ENCODE measurements around the gene ZNF618. TPM values are rescaled to one million over a fixed set of nuclear protein-coding genes. Genes with fewer than 3 reads are reported as not detected.
"Not testable (repeated sequence)": the region's sequence is repeated elsewhere in the genome, so short reads cannot be mapped to it uniquely, and the experiment has no call there.

ZNF618 gene
- total RNA-seq, 2 donors from 2014 or later = 4.0 to 4.1 TPM

DNA sequence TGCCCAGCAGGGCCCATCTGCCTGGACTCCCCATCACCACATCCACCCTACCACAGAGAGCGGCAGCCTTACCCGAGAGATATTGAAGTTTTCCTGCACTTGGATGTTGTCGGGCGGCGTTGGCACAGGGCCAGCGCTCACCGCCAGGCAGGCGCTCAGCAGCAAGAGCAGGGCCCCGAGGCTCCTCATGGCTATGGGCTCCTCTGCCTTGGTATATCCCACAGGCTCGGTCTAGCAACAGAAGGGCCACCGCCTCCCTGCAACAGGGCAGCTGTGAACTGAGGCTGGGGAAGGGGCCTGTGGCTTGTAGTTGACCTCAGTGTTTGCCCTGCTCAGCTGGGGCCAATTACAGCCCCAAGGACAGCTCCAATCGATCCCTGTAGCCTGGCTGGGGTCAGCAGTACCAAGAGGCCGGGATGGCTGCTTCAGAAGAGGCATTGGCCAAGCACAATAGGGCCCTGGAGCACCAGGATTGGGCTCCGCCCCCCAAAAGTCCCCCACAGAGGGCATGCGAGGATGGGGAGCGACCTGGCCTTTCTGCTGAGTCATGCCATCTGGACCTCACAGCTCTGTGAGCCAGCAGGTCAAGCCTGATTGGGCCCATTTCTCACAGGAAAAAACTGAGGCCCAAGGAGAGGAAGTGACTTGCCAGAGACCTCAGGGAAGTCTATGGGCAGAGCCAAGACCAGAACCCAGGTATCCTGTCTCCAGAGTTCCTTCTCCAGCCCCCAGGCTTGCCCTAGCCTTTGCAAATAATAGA is 202.1 kb downstream of the ZNF618 start, which contains the start of gene AMBP:
AMBP (minus strand) TSS at position 280 of the 760 bp plus-strand sequence; CDS start at position 189, 91 bp downstream.
- DNase-seq = no peak
- no peak for ATAC-seq
- intact Hi-C loops (cut with DNase I) = no loop called here

DNA sequence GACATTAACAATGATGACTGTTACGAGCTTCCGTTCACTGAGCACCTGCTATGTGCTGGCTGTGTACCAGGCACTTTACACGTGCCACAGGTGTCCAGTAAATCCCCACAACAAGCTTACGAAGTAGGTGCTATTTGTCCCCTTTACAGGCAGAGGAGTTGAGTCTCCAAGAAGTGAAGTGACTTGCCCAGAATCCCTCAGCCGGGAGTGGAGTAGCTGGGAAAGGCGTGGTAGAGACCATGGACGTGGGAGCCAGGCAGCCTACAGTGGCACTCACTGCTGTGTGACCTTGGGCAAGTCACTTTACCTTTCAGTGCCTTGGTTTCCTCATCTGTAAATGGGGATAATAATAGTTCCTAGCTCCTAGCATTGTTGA is 202.7 kb downstream of the ZNF618 start:
- DNase-seq (no peak), ATAC-seq (no peak)
- intact Hi-C loops (cut with DNase I) = no loop called here

DNA sequence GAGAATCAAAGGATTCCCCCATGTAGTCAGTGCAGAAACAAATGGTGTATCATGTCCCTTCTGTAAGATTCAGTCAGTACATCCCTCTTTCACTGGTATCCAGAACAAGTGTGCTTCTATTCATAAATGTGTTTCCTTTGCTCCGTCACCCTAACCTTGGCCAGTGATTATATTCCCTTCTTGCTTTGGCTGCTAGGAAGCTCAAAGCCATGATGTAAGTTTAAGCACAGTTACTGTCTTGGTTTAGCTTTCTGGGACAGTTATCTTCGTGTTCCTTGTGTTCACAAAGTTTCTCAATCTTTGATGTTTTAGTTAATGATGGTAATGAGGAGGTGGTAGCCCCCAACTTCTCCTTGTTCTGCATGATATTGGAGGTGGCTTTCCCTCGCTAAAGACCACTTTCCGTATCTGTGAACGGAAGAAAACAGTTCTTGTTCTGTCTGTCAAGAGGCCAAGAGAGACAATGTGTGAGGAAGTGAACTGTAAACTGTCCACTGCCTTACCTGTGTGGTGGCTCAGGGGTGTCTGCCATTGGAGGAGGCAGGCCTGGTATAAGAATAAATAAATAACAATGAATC is 204.2 kb downstream of the ZNF618 start:
- DNase-seq (no peak), ATAC-seq (no peak)
- intact Hi-C loops (cut with DNase I) = loop anchor here in 1 of 2 donors (5.0 kb wide), 1 partner anchor 212 kb away; no protein-coding TSS in a partner anchor

DNA sequence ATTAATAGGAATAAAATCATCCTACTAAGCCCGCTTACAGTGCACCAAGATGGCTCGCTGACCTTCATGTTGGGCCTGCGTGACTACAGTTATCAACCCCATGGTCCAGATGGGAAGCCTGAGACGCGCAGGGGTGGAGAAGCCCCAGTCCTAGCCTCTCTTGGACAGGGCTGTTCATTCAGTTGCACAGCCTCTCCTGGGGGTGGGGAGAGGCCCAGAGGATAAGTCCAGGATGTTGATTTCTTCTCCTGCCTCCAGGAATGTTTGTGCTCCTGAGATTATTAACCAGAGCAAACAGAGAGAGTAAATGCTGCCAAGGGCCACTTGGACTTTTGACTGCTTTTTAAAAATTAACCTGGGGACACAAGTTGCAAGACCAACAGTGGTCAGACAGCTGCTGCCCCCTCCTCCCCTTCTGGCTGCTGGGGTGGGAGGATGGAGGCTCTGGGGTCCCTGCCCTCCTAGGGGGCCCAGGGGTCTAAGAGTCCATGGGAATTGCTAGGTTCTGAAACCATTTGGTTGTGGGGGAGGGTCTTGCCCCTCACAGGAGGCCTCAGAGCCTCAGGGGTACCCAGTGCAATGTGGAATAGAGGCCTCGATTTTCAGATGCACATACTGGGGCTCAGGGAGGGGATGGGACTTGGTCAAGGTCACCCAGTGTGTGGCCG is 204.8 kb downstream of the ZNF618 start:
- ATAC-seq = no peak
- intact Hi-C loops (cut with DNase I) = loop anchor here in 1 of 2 donors (5.0 kb wide), 1 partner anchor 211 kb away; no protein-coding TSS in a partner anchor
- DNase-seq = no peak

DNA sequence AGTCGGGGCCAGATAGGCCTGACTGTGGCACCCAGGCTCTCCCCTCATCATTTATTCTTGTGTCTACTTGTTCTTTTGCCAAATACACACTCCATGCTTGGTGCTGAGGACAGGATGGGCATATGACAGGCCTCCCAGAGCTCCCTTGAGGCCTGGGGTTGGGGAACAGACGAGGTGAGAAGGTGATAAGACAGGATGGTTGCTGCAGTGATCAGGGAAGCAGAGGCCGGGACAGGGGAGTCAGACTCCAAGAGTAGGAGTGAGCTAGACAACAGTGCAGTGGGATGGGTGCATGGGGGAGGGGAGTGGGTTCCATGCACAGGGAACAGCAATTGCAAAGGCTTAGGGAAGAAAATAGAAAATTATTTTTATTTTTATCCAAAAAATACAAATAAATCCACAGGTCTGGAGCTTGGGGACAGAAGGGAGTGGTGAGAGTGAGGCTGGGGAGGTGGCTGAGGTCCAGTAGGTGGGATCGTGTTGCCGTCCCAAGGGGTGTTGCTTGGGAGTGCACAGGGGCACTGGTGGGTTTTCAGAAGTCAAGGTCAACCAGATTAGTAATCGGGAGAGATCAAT is 205.4 kb downstream of the ZNF618 start:
- no peak for DNase-seq
- intact Hi-C loops (cut with DNase I) = loop anchor here in 1 of 2 donors (5.0 kb wide), 1 partner anchor 211 kb away; no protein-coding TSS in a partner anchor

DNA sequence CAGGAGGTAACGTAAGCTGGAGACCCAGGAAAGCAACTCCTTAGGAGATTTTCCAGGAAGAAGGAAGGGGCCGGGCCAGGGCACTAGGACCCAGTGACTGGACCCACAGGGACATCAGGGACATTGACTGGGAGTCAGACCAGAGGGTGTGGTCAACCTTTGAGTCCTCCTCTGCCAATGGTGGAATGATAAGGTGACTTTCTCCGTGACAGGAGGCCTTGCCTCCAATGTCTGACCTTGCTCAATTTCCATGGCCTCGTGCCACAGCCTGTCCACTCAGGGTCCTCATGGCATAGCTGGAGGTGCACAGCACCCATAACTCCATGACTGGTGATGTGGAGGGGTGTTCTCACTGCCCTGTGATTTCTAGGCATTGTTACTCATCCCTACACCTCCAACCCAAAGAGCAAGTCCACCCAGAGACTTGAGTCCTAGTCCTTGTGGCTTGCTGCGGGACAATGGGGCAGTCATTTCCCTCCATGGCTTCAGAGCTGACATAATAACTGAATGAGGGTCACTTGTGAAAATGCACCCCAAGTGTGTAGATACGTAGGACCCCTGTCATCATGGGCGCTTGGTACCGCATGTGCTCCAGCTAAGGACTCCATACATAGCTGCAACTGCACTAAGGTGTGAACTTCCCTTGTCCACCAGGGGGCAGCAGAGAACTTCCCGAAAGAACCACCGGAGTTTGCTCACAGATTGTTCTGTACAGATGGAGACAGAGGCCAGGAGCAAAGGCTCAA is 206.1 kb downstream of the ZNF618 start:
- DNase-seq = peak; percentile 88
- ATAC-seq = peak; percentile 93
- intact Hi-C loops (cut with DNase I) = loop anchor here in 1 of 2 donors (5.0 kb wide), 1 partner anchor 210 kb away; no protein-coding TSS in a partner anchor

More for the DNA sequence above, 205.4 kb downstream of the ZNF618 start:
- ATAC-seq = no peak

DNA sequence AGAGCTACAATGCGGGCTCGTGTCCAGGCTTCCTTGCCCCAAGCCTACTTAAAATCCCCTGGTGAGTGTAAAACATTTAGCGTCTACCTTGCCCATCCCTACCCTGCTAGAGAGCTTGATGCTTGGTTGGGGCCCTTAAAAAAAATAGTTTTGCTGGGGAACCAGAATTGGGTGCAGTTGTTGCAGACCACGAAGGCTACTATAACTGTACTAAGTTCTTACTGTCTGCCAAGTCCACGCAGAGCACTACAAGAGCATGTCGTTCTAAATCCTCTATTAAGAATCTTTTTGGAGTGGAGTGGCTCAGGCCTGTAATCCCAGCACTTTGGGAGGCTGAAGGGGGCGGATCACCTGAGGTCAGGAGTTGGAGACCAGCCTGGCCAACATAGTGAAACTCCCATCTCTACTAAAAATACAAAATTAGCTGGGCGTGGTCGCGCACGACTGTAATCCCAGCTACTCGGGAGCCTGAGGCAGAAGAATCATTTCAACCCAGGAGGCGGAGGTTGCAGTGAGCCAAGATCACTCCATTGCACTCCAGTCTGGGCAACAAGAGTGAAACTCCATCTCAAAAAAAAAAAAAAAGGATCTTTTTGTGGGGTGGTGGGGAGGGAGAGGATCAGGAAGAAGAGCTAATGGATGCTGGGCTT is 206.8 kb downstream of the ZNF618 start:
- intact Hi-C loops (cut with DNase I) = loop anchor here in 1 of 2 donors (5.0 kb wide), 1 partner anchor 209 kb away; no protein-coding TSS in a partner anchor
- not testable (repeated sequence) for ATAC-seq, DNase-seq

DNA sequence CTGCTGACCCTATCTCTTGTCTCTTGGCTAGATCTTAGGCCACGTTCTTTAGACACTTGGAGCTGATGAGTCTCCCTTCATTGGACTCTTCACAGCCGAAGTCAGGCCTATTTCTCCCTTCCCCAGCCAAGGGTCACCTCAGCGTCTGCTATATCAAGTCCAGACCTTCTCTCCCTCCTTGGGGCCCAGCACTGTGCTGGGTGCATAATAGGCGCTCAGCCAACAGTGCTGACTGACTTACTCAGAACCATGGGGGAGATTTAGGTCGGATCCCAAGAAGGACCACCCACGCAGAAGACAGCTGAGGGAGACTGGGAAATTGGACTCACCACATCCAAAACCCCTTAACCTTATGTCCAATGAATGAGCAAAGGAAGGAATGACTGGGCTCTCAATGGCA is 207.6 kb downstream of the ZNF618 start:
- intact Hi-C loops (cut with DNase I) = loop anchor here in 1 of 2 donors (5.0 kb wide), 1 partner anchor 209 kb away; no protein-coding TSS in a partner anchor
- ATAC-seq = no peak
- no peak for DNase-seq

DNA sequence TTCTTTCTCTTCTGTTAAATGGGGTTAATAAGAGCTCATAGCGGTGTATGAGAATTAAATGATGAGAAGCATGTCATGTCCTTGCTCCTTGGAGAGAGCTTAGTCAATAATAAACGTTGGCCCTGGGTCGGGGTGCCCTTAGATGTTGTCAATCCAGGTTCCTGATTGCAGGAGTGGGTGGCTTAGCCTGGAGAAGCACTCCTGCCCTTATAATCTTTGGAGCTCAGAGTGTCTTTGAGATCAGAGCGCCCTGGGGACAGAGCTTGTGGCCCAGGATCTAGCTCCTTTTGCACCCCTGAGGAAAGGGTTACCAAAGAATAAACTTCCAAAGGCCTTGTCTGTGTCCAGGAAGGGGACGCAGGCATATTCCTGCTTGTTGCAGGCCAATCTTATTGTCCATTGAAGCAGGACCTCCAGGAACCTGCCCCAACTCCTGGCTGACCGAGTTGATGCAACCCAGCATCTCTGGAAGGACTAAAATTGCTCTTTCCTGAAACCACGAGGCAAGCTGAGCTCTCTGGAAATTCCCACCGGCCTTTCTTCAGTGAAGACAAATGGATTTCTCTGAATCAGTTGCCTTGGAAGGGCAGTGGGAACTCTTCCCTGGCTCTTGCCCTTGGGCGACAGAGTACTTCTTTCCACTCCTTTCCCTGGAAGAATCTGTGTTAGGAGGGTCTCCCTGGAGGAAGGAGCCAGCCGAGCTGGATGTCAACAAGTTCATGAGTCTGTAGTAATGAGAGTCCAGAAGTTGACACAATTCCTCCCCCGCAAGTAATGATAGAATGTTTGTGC is 208.4 kb downstream of the ZNF618 start:
- intact Hi-C loops (cut with DNase I) = loop anchor here in 1 of 2 donors (5.0 kb wide), 1 partner anchor 208 kb away; no protein-coding TSS in a partner anchor
- ATAC-seq (peak in 1 of 2 donors; percentile 17), DNase-seq (no peak)

DNA sequence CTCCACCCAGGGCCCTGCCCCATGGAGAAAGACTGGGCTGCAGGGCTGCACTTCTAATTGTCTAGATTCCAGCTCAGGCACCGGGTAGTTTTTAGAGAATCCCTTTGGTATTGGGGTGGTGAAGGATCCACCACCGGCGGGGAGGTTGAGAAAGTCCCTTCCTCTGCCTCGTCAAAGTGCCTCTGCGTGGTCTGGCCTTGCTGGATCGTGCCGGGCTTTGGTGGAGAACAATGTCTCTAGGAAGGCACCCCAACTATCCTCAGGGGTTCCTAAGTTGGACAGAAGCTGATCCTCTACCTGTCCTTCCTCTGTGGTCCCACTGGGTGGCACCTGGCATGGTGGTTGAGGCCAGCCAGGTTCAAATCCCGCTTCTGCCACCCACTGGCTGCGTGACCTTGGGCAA is 209.3 kb downstream of the ZNF618 start:
- ATAC-seq (no peak), DNase-seq (no peak)
- intact Hi-C loops (cut with DNase I) = no loop called here

DNA sequence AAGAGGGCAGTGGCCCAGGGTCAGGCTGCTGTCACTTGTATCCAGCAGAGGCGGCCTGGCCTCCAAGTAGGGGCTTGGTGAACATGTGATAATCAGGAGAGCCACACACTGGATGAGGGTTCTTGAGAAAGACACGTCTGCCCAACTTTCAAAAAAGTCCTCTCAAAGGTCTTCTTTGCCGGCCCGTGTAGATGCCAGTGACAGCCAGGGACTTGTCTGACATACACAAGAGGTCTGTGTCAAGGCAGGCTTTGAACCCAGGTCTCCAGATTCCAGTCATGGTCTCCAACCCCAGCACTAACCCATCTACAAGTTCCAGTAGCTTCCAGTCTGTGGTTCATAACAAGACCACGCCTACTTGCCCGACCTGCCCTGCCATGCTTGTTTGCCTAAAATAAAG is 209.9 kb downstream of the ZNF618 start:
- no peak for ATAC-seq
- no peak for DNase-seq
- intact Hi-C loops (cut with DNase I) = no loop called here

DNA sequence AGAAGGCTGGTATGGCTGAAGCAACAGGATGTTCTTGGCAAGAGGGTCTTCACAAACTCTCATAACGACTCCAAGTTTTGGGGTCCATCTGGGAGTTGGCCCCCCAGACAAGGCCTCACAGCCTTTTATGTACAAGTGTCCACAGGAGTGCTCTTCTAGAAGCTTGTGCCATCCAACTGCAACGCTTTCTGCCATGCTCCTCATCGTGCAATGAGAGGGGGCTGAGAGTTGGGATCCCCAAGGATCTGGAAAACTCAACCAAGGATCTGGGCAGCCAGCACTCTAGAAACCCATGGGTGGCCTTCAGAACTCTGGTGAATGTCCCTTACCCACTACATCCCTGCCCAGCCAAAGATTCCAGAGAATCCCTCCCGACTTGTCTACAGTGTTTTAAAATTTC is 210.5 kb downstream of the ZNF618 start:
- no peak for DNase-seq
- intact Hi-C loops (cut with DNase I) = no loop called here
- no peak for ATAC-seq

DNA sequence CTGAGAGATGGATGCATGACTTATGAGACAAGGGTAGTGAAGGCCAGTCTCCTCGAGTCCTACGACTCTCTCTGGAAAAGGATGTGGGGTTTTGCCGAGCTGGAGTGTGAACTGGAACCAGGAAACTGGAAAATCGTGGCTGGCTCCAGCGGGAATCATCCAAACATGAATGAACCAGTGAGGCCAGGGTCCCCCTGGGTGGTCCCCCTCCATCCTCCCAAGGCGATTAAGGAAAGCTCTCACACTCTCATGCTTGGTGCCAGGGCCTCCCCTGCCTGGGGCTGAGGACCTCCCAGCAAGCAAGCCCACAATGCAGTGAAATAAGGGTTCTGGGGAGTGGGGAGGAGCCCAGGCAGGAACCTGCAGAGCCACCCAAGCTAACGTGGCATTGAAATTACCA is 211.6 kb downstream of the ZNF618 start:
- no peak for DNase-seq
- intact Hi-C loops (cut with DNase I) = no loop called here
- no peak for ATAC-seq

DNA sequence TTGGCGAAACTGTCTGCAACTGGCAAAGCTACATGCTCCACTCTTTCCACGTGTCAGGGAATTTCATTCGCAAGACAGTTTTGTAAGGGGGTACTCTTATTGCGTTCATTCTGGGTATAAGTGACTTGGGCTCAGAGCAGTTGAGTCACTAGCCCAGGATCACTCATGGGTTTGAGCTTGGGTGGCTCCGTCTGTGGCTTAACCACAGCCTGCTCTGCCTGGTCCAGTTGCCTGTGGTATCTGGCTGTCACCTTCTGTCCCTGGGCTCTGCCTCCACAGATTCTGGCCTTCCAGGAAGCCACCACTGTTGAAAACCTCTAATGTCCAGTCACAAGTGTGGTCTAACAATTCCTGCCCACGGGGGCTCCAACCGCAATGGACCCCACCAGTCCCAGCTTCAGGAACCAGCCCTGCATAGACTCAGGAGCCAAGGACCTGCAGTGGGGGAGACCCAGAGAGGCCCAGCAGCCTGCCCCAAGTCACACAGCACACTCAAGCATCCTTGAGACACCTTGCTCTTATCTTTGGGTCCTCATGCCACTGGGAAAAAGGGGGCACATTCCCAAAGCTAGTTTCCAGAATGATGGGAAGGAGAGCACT is 212.6 kb downstream of the ZNF618 start:
- ATAC-seq (no peak), DNase-seq (no peak)
- intact Hi-C loops (cut with DNase I) = no loop called here

DNA sequence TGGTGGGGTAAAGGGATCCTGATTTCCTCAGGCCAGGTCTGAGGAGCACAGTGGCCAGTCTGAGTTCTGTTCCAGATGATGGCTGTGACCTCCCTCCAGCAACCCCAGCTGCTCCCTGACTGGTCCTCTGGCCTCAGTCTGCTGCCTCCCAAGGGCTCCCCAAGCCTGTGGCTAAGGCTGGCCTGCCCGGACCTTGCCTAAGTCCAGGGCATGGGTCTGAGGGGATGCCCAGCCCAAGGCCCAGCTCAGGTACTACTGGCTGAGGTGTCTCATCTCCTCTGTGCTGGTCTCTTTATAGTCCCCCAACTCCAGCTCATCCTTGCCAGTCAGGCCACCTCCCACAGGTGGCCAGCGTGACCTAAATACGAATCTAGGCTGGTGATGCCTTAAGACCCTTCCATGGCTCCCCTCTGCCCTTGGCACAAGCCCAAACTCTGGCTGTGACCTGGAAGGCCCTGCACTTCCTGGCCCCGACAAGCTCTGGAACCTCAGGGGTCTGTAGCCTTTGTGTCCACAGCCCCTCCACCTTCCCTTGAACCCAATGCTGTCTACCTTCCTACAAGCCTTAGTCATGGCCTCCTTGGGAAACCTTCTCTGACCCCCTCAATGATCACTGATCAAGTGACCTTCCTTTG is 213.2 kb downstream of the ZNF618 start:
- intact Hi-C loops (cut with DNase I) = no loop called here
- DNase-seq (no peak), ATAC-seq (no peak)

DNA sequence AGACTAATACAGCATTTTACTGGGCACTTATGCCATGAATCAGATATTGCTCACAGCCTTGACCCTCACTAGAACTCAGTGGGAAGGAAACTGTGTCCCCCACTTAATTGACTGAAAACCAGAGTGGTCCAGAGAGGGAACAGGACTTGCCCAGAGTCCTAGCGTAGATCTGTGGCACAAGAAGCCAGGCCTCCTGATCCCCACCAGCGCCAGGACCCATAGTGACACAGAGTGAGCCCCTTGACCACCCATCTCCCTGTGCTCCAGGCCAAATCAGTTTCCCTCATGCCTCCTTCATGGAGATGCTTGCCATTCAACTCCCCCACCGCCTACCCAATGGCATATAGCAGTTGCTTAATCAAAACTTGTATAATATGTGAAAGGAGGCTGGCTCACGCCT is 214.7 kb downstream of the ZNF618 start:
- ATAC-seq = no peak
- no peak for DNase-seq
- intact Hi-C loops (cut with DNase I) = no loop called here

DNA sequence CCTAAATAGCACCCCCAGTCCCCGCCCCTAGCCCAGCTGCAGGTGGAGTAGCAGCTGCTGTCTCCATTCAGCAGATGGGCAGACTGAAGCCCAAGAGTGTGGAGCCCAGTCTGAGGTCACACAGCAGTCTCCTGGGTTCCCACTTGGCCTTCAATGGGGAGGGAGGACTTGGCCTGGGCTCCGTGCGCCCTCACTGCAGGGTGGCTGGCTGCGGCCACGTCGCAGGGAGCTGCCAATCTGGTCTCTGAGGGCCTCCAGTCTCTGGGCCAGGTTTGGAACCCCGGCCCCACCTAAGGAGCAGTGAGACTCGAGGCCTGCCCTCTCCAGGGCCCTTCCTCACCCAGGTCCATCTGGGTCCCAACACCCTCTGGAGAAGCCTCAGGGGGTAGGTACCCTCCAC is 215.6 kb downstream of the ZNF618 start:
- ATAC-seq = no peak
- intact Hi-C loops (cut with DNase I) = no loop called here
- DNase-seq = no peak

Data from left cardiac atrium (tissue), 4 donors.